ENCODE measurements around the gene CD55. TPM values are rescaled to one million over a fixed set of nuclear protein-coding genes. Genes with fewer than 3 reads are reported as not detected.

Gene CD55
- total RNA-seq, 1 experiment from 2014 or later, result 22.9 TPM

- Histone ChIP-seq H3K4me3 (no peak overlapping the region), H3K27ac (no peak overlapping the region), H3K36me3 (peaks cover 58% of the 10 kb centered on the region), H3K9me3 (replicated peaks) (no peaks in the 10 kb centered on the region), H3K4me1 (peaks cover 6% of the 10 kb centered on the region), H3K27me3 (no peaks in the 10 kb centered on the region)
- no peak for DNase-seq
Measured at GRCh38 chr1:207331354-207332313, 10.2 kb downstream of the CD55 start.

DNA sequence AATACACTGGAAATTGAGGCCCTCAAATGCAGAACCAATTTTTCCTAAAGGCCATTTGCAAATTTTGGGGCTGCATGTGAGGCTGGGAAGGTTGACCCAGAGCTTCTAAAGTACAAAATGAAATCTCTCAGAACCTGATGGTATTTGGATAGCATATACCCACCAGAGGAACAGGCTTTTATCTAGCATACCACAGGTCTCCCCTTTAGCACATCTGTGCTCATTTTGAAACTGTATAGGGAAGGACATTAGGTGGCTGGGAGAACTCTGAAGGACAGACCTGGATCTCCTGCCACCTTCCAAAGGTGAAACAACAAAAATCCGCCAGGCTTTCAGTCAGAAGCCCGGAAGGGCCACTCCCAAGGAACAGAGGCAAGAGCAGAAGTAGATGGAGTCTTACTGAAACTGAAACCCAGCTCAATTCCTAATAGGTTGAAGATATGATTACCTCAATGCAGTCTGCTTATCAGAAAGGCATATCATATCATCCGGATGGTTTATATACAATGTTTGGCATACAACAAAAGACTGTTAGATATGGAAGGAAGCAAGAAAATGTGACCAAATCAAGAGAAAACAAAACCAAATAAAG, 11.6 kb downstream of the CD55 start:
- Histone ChIP-seq H3K9me3 (replicated peaks) (no peaks in the 10 kb centered on the region), H3K27ac (no peak overlapping the region), H3K36me3 (peaks cover 54% of the 10 kb centered on the region), H3K27me3 (no peaks in the 10 kb centered on the region), H3K4me1 (peaks cover 14% of the 10 kb centered on the region), H3K4me3 (no peak overlapping the region)
- DNase-seq, result no peak

GRCh38 chr1:207333620-207334019, 12.1 kb downstream of the CD55 start:
- Histone ChIP-seq H3K9me3 (replicated peaks) (no peaks in the 10 kb centered on the region), H3K36me3 (peaks cover 53% of the 10 kb centered on the region), H3K4me3 (no peak overlapping the region), H3K4me1 (peaks cover 14% of the 10 kb centered on the region), H3K27ac (no peak overlapping the region), H3K27me3 (no peaks in the 10 kb centered on the region)
- DNase-seq, result no peak

- Histone ChIP-seq H3K27me3 (no peaks in the 10 kb centered on the region), H3K9me3 (replicated peaks) (no peaks in the 10 kb centered on the region), H3K36me3 (peaks cover 48% of the 10 kb centered on the region), H3K4me1 (peaks cover 14% of the 10 kb centered on the region), H3K27ac (no peak overlapping the region), H3K4me3 (no peak overlapping the region)
- DNase-seq, result no peak
Measured at GRCh38 chr1:207334337-207334736, 12.9 kb downstream of the CD55 start.

- no peak for DNase-seq
Measured at GRCh38 chr1:207335138-207335537, 13.7 kb downstream of the CD55 start.

GRCh38 chr1:207335695-207336363, 14.4 kb downstream of the CD55 start:
- H3K36me3 ChIP-seq, result peaks cover 52% of the 10 kb centered on the region
- no peak overlapping the region for H3K27ac ChIP-seq
- DNase-seq, result no peak
- H3K9me3 ChIP-seq (replicated peaks), result no peaks in the 10 kb centered on the region
- H3K27me3 ChIP-seq, result no peaks in the 10 kb centered on the region
- no peak overlapping the region for H3K4me3 ChIP-seq
- H3K4me1 ChIP-seq, result peaks cover 14% of the 10 kb centered on the region

More at GRCh38 chr1:207335138-207335537, 13.7 kb downstream of the CD55 start:
- no peaks in the 10 kb centered on the region for H3K27me3 ChIP-seq
- peaks cover 48% of the 10 kb centered on the region for H3K36me3 ChIP-seq
- peaks cover 14% of the 10 kb centered on the region for H3K4me1 ChIP-seq
- H3K9me3 ChIP-seq (replicated peaks), result no peaks in the 10 kb centered on the region
- H3K27ac ChIP-seq, result no peak overlapping the region
- H3K4me3 ChIP-seq, result no peak overlapping the region

DNA sequence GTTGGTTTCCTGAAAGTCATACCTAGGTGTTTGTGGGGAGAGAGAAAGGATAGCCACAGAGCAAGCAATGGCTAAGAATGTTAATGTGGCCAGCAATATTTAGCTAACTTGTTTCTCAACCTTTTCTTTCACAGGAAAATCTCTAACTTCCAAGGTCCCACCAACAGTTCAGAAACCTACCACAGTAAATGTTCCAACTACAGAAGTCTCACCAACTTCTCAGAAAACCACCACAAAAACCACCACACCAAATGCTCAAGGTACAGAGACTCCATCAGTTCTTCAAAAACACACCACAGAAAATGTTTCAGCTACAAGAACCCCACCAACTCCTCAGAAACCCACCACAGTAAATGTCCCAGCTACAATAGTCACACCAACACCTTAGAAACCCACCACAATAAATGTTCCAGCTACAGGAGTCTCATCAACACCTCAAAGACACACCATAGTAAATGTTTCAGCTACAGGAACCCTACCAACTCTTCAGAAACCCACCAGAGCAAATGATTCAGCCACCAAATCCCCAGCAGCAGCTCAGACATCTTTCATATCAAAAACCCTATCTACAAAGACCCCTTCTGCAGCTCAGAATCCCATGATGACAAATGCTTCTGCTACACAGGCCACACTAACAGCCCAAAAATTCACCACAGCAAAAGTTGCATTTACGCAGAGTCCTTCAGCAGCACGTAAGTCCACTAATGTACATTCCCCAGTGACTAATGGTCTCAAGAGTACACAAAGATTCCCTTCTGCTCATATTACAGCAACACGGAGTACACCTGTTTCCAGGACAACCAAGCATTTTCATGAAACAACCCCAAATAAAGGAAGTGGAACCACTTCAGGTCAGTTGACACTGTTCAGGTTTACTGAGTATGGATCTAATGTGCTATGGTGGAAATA, 15.3 kb downstream of the CD55 start:
- DNase-seq, result peak; percentile 26 to 60
- Histone ChIP-seq H3K9me3 (replicated peaks) (no peaks in the 10 kb centered on the region), H3K27me3 (no peaks in the 10 kb centered on the region), H3K4me1 (peaks cover 14% of the 10 kb centered on the region), H3K27ac (no peak overlapping the region), H3K4me3 (no peak overlapping the region), H3K36me3 (peaks cover 43% of the 10 kb centered on the region)

DNA sequence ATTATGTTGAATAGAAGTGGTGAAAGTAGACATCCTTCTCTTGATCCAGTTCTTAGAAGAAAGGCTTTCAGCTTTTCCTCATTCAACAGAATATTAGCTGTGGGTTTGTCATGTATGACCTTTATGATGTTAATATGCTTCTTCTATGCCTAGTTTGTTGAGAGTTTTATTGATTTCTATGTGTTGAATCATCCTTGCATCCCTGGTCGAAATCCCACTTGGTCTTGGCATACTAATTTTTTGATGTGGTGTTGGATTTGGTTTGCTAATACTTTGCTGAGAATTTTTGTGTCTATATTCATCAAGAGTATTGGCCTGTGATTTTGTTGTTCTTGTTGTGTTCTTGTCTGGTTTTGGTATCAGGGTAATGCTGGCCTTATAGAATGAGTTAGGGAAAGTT, 20.9 kb downstream of the CD55 start:
- no peaks in the 10 kb centered on the region for H3K27me3 ChIP-seq
- H3K36me3 ChIP-seq, result peaks cover 12% of the 10 kb centered on the region
- H3K4me1 ChIP-seq, result peaks cover under 1% of the 10 kb centered on the region

DNA sequence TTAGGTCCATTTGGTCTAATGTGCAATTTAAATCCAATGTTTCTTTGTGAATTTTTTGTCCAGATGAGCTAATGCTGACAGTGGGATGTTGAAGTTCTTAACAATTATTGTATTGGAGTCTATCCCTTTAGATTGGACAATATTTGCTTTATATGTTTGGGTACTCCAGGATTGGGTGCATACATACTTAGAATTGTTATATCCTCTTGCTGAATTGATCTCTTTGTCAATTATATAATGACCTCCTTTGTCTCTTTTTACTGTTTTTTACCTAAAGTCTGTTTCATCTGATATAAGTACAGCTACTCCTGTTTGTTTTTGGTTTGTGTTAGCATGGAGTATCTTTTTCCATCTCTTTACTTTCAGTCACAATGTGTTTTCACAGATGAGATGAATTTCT, 22.2 kb downstream of the CD55 start:
- peaks cover 18% of the 10 kb centered on the region for H3K36me3 ChIP-seq
- H3K27me3 ChIP-seq, result no peaks in the 10 kb centered on the region
- DNase-seq, result no peak
- no peaks in the 10 kb centered on the region; the same call in 1 of the 2 replicates for H3K4me1 ChIP-seq
- no peak overlapping the region for H3K27ac ChIP-seq
- H3K4me3 ChIP-seq, result no peak overlapping the region
- H3K9me3 ChIP-seq (replicated peaks), result peaks cover 2% of the 10 kb centered on the region; the same call in 1 of the 2 replicates

More for the DNA sequence above, 20.9 kb downstream of the CD55 start:
- Histone ChIP-seq H3K27ac (no peak overlapping the region), H3K4me3 (no peak overlapping the region), H3K9me3 (replicated peaks) (no peaks in the 10 kb centered on the region)
- DNase-seq, result no peak

DNA sequence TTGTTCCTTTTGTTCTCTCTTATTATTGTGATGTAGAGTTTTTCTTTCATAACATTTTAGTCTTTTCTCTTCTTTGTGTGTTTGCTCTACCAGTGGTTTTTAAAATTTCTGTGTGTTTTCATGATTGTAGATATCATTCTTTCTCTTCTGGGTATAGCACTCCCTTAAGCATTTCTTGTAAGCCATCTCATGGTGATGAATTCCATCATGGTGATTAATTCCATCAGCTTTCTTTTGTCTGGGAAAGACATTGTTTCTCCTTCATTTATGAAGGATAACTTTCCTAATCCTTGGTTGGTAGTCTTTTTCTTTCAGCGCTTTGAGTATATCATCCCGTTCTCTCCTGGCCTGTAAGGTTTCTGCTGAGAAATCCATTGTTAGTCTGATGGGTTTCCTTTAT, 22.7 kb downstream of the CD55 start:
- DNase-seq, result no peak
- H3K36me3 ChIP-seq, result peaks cover 20% of the 10 kb centered on the region
- peaks cover 4% of the 10 kb centered on the region; the same call in 1 of the 2 replicates for H3K9me3 ChIP-seq (replicated peaks)
- no peaks in the 10 kb centered on the region for H3K27me3 ChIP-seq
- H3K27ac ChIP-seq, result no peak overlapping the region
- no peaks in the 10 kb centered on the region; the same call in 1 of the 2 replicates for H3K4me1 ChIP-seq
- no peak overlapping the region for H3K4me3 ChIP-seq

DNA sequence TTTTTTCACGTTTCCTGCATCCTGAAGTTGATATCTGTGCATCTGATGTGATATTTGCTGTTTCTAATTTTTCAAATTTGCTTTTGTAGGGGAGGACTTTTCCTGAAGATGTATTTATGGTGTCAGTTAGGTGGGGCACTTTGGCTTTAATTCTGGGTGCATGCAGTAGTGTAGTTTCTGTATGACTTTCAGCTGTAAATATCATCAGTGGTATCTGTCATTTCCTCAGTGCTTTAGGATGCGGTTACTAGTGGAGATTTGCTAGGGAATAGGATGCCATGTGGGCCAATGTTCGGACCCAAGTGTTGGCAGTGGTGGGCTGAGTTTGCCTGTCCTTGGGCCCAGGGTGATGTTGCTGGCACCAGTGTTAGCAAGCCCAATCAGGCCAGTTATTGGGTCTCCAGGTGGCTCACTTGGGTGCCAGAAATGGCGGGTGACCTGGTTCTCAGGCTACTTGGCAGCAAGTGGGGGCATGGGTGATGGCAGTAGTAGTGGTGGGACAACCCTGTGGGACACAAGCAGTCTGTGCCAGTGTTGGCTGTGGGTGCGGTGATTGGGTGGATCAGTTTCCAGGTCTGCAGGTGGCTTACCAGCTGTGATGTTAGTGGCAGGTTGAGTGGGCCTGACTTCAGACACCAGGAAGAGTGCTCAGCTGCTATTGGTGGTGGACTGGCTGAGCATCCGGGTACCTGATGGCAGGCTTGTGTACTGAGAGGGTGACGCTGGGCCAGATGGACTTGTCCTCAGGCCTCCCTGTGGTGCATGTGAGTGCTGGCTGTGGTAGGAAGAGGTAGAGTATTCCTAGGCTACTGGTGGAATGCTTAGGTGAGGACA, 24.4 kb downstream of the CD55 start:
- Histone ChIP-seq H3K4me3 (no peak overlapping the region), H3K36me3 (peaks cover 16% of the 10 kb centered on the region), H3K9me3 (replicated peaks) (peaks cover 8% of the 10 kb centered on the region; the same call in 1 of the 2 replicates), H3K27ac (no peak overlapping the region), H3K27me3 (no peaks in the 10 kb centered on the region), H3K4me1 (no peaks in the 10 kb centered on the region; the same call in 1 of the 2 replicates)
- DNase-seq, result no peak

GRCh38 chr1:207346513-207346912, 25.0 kb downstream of the CD55 start:
- Histone ChIP-seq H3K9me3 (replicated peaks) (peaks cover 8% of the 10 kb centered on the region; the same call in 1 of the 2 replicates), H3K27ac (no peak overlapping the region), H3K27me3 (no peaks in the 10 kb centered on the region), H3K4me1 (no peaks in the 10 kb centered on the region; the same call in 1 of the 2 replicates), H3K4me3 (no peak overlapping the region), H3K36me3 (peaks cover 17% of the 10 kb centered on the region)
- DNase-seq, result no peak

DNA sequence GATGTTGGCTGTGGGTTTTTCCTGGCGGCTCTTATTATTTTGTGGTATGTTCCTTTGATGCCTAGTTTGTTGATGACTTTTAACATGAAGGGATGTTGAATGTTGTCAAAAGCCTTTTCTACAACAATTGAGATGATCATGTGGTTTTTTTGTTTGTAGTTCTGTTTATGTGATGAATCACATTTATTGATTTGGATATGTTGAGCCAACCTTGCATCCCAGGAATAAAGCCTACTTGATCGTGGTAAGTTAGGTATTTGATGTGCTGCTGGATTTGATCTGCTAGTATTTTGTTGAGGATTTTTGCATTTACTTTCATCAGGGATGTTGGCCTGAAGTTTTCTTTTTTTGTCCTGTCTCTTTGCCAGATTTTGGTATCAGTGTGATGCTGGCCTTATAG, 28.5 kb downstream of the CD55 start:
- Histone ChIP-seq H3K36me3 (peaks cover 14% of the 10 kb centered on the region), H3K4me1 (peaks cover 5% of the 10 kb centered on the region), H3K27ac (no peak overlapping the region), H3K27me3 (no peaks in the 10 kb centered on the region), H3K9me3 (replicated peaks) (peaks cover 8% of the 10 kb centered on the region; the same call in 1 of the 2 replicates), H3K4me3 (no peak overlapping the region)
- DNase-seq, result no peak
